BLaER1 (cell line): ENCODE data around the gene DUS1L.
A peak's percentile ranks its signal among the peaks of the same experiment; 100 is the strongest.

Source experiments
- H3K27ac ChIP-seq: shearing (Covaris generic); formaldehyde crosslinking; 2 replicates; pipeline ENCODE4 v1.8.1; 2022
- H3K27me3 ChIP-seq: shearing (Covaris generic); formaldehyde crosslinking; 2 replicates; pipeline ENCODE4 v1.8.1; 2022
- H3K36me3 ChIP-seq: shearing (Covaris generic); formaldehyde crosslinking; 2 replicates; pipeline ENCODE4 v1.8.1; 2022
- H3K4me1 ChIP-seq: shearing (Covaris generic); formaldehyde crosslinking; 2 replicates; pipeline ENCODE4 v1.8.1; 2022
- H3K4me2 ChIP-seq: shearing (Covaris generic); formaldehyde crosslinking; 2 replicates; pipeline ENCODE4 v1.8.1; 2022
- H3K4me3 ChIP-seq: shearing (Covaris generic); formaldehyde crosslinking; 2 replicates; pipeline ENCODE4 v1.8.1; 2022
- H3K9ac ChIP-seq: shearing (Covaris generic); formaldehyde crosslinking; 2 replicates; pipeline ENCODE4 v1.8.1; 2022
- H3K9me3 ChIP-seq: shearing (Covaris generic); formaldehyde crosslinking; 2 replicates; pipeline ENCODE4 v1.8.1; 2022
- H4K20me1 ChIP-seq: shearing (Covaris generic); formaldehyde crosslinking; 2 replicates; pipeline ENCODE4 v1.8.1; 2022
- Cebpa-rat ChIP-seq: shearing (Covaris generic); IDR thresholded peaks from 2 replicates; pipeline ENCODE4 v1.8.1; 2022

DUS1L gene

DNA sequence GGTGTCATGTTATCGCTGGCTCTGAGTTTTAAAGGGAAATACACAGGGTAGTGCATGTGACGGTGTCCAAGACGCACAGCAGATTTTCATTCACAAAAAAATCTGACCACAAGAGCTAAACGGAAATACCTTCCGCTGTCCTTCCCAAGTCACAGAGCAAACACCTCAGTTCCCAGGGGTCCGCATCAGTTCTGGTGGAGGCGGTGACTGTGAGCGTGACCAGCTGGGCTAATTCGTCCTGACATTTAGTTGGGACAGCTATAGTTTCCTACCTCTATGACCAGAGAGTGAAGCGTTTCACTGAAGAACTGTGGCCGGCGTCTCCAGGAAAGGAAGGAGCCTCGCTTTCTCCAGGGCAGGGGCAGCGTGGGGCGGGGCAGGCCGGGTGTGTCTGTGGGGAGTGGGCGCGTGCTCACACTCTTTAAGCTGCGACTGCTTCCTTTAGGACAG lies 42.9 kb upstream of the DUS1L start:
- 0 out of 2 replicates have a peak overlapping the region, but pooled peaks have one; percentile 14 for H3K9ac ChIP-seq
- peak overlapping the region; percentile 80 for H3K4me2 ChIP-seq
- H4K20me1 ChIP-seq, result no peaks in the 10 kb centered on the region
- H3K36me3 ChIP-seq, result peaks cover 6% of the 10 kb centered on the region; the same call in 1 of the 2 replicates
- H3K9me3 ChIP-seq, result no peaks in the 10 kb centered on the region
- peaks cover 58% of the 10 kb centered on the region for H3K4me1 ChIP-seq
- TF ChIP-seq Cebpa-rat, result no peak
- no peaks in the 10 kb centered on the region for H3K27me3 ChIP-seq
- 0 out of 2 replicates have a peak overlapping the region, but pooled peaks have one; percentile 7 for H3K27ac ChIP-seq
- H3K4me3 ChIP-seq, result no peak overlapping the region

DNA sequence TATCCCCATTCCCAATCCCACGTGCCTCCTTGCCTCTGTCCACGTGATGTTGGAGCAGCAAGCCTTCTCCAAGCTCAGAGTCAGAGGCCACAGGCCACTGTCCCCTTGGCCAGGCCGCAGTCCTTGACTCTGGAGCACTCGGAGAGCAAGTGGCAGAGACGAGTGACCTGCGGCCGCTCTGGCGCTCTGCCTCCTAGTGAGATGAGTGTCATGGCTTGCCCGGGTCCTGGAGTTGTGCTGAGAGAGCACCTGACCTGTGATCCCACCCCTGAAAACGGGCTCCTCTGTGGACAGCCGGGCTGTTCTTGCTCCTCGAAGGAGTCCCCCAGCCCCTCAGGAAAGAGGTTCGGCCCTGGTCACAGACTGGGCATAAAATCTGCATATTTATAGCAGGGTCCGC lies 42.4 kb upstream of the DUS1L start:
- H3K4me1 ChIP-seq, result peaks cover 60% of the 10 kb centered on the region
- no peaks in the 10 kb centered on the region for H3K9me3 ChIP-seq
- H3K4me3 ChIP-seq, result no peak overlapping the region
- H3K4me2 ChIP-seq, result peak overlapping the region; percentile 80
- 0 out of 2 replicates have a peak overlapping the region, but pooled peaks have one; percentile 14 for H3K9ac ChIP-seq
- H3K36me3 ChIP-seq, result peaks cover 6% of the 10 kb centered on the region; the same call in 1 of the 2 replicates
- H3K27me3 ChIP-seq, result no peaks in the 10 kb centered on the region
- no peaks in the 10 kb centered on the region for H4K20me1 ChIP-seq
- no peak for TF ChIP-seq Cebpa-rat
- H3K27ac ChIP-seq, result 0 out of 2 replicates have a peak overlapping the region, but pooled peaks have one; percentile 78

DNA sequence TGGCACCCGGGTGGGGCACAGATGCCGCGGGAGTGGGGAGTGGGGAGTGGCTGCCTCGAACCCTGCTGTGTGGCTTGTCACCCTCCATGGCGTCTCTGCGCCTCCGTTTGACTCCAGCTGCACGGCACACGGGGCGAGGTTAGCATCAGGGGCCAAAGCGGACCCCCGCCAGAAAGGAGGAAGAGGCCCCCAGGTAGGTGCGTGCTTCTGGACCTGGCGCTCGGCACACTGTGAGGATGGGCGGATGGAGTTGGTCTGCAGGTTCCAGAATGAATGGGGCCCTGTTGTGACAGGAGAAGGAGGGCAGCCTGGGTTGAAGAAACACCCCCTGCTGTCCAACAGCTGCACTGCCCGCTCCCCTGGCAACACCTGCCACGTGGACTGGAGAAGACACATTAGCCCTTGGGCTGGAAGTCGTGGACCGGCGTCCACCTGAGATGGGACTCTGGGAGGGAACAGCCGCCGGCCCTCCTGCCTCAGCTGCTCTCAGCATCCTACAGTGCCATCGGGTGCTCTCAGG lies 41.8 kb upstream of the DUS1L start:
- Histone ChIP-seq H3K27ac (peak overlapping the region; percentile 78), H3K27me3 (no peaks in the 10 kb centered on the region), H3K4me1 (peaks cover 60% of the 10 kb centered on the region), H4K20me1 (no peaks in the 10 kb centered on the region), H3K4me2 (peak overlapping the region; percentile 80), H3K4me3 (peak overlapping the region; percentile 55; the same call in 1 of the 2 replicates), H3K9ac (peak overlapping the region; percentile 75), H3K9me3 (no peaks in the 10 kb centered on the region), H3K36me3 (peaks cover 4% of the 10 kb centered on the region; the same call in 1 of the 2 replicates)
- no peak for TF ChIP-seq Cebpa-rat

DNA sequence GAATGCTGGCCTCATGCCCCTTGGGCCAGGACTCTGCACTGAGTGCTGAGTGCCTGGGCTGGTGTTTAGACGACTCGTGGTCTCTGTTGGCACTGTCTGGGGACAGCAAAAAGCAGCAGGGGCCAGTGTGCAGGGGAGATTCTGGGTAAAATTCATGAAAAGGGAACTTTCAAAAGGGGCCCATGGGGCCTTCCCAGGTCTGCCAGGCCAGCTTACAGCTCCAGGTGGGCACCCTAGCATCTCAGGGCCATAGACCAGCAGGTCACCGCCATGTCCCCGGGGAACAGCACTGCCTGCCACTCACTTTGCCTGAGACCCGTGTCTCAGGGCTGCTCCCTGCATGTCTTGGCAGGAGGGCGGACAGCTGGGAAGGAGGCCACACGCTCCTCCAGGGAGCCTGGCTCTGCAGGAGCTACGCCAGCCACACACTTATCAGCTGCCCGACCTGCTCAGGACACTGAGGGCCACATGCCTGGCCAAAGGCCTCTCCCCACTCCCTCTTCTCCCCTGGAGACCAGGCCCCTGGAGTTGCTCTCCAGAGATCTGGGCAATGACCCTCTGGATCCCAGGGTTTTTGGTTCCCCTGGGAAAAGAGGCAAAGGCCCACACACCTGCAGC lies 41.2 kb upstream of the DUS1L start:
- H3K27ac ChIP-seq, result peak overlapping the region; percentile 78
- H3K4me2 ChIP-seq, result peak overlapping the region; percentile 80
- H4K20me1 ChIP-seq, result no peaks in the 10 kb centered on the region
- H3K4me3 ChIP-seq, result peak overlapping the region; percentile 55
- no peaks in the 10 kb centered on the region for H3K27me3 ChIP-seq
- peaks cover 65% of the 10 kb centered on the region for H3K4me1 ChIP-seq
- no peaks in the 10 kb centered on the region for H3K36me3 ChIP-seq
- TF ChIP-seq Cebpa-rat, result no peak
- H3K9ac ChIP-seq, result peak overlapping the region; percentile 75
- no peaks in the 10 kb centered on the region for H3K9me3 ChIP-seq

DNA sequence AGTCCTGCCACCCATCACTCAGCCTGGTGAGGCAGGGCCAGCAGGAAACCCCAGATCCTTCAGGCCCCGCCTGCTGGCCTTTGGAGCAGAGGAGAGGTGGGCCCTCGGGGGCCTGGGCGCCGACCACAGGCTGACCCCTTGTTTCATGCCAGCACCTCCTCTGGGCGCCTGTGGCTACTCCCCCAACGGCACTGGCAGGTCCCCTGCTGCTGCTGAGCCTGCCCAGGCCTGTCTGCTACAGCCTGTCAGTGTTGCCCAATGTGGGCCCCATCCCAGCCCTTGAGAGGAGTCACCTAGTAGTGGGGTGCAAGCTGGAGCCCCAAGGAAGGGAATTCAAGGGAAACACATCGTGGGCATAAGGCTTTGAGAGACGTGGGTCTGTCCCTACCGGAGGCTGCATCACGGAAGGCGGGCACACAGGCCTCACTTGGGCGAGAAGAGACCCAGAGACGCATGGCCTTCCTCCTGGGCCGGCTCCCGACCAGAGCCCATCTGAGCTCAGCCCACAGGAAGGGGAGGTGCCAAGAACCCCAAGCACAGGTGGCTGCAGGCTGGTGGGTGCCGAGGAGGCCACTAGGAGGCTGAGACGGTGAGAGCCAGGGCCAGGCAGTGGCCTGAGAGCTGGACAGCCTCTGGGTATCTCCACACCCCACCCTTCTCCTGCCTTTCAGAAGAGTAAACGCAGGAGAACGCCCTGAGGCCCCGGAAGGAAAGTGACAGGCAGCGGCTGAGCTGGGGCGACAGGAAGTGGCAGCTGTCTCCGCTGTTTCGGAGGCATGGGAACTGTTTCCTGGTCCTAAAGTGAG lies 40.5 kb upstream of the DUS1L start:
- no peaks in the 10 kb centered on the region for H4K20me1 ChIP-seq
- peak overlapping the region; percentile 78 for H3K27ac ChIP-seq
- peak overlapping the region; percentile 55 for H3K4me3 ChIP-seq

DNA sequence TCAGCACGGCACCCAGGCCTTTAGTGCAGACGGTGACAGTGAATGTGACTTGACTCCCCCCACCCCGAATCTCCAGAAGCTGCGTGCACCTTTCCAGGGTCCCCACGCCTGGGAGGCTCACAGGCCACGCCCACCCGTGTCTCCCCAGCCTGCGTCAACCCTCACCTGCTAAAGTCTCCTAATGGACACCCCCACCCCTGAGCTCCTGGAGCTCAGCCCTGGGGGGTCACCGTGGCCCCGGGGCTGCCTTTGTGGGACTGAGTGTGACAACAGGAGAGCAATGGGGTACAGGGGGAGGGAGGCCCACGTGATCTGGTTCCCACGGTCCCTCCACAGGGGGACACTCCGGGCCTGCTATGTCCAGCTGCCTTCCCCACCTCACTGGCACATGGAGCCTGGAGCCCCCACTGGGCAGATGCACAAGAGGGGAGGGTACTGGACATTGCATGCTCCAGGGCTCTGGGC lies 39.8 kb upstream of the DUS1L start:
- no peak for TF ChIP-seq Cebpa-rat
- H3K4me3 ChIP-seq, result peak overlapping the region; percentile 55
- no peaks in the 10 kb centered on the region for H4K20me1 ChIP-seq
- H3K27ac ChIP-seq, result peak overlapping the region; percentile 78
- H3K27me3 ChIP-seq, result no peaks in the 10 kb centered on the region
- peak overlapping the region; percentile 75 for H3K9ac ChIP-seq
- no peaks in the 10 kb centered on the region for H3K9me3 ChIP-seq
- H3K4me1 ChIP-seq, result peaks cover 79% of the 10 kb centered on the region
- H3K4me2 ChIP-seq, result peak overlapping the region; percentile 80
- no peaks in the 10 kb centered on the region for H3K36me3 ChIP-seq

More for the DNA sequence above, 40.5 kb upstream of the DUS1L start:
- Histone ChIP-seq H3K9me3 (no peaks in the 10 kb centered on the region), H3K4me1 (peaks cover 72% of the 10 kb centered on the region), H3K4me2 (peak overlapping the region; percentile 80), H3K27me3 (no peaks in the 10 kb centered on the region), H3K36me3 (no peaks in the 10 kb centered on the region), H3K9ac (peak overlapping the region; percentile 75)
- TF ChIP-seq Cebpa-rat, result no peak

DNA sequence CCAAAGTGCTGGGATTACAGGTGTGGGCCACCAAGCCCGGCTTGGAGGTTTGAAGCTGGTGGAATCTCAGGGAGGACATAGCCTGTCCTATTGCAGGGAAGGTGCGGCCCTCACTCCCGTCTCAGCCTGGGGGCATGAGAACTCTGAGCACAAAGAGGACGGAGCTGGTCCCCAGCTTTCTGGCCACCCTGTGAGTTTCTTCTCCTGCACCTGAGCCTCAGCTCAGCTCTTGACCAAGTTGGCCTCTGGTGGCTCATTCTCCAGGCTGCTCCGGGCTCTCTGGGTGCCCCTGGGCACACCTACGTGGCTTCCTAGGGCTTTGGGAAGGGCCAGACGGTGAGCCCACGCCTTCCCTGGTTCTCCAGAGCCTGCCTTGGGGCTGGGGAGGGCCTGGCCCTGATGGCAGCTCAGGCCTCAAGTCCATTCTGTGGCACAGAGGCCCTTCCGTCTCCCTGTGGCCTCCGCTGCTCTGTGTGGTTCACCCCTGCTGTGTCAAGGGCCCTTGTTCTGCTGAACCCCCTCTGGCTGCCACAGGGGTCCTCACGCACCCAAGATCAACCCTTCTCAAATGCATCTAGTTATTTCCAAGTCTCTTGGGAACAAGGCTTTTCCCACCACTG lies 39.3 kb upstream of the DUS1L start:
- Histone ChIP-seq H3K36me3 (no peaks in the 10 kb centered on the region), H3K27ac (peak overlapping the region; percentile 78), H3K4me2 (peak overlapping the region; percentile 80), H3K4me3 (no peak overlapping the region; the same call in 1 of the 2 replicates), H3K27me3 (no peaks in the 10 kb centered on the region), H3K9me3 (no peaks in the 10 kb centered on the region), H3K4me1 (peaks cover 84% of the 10 kb centered on the region), H3K9ac (peak overlapping the region; percentile 75), H4K20me1 (no peaks in the 10 kb centered on the region)
- no peak for TF ChIP-seq Cebpa-rat

DNA sequence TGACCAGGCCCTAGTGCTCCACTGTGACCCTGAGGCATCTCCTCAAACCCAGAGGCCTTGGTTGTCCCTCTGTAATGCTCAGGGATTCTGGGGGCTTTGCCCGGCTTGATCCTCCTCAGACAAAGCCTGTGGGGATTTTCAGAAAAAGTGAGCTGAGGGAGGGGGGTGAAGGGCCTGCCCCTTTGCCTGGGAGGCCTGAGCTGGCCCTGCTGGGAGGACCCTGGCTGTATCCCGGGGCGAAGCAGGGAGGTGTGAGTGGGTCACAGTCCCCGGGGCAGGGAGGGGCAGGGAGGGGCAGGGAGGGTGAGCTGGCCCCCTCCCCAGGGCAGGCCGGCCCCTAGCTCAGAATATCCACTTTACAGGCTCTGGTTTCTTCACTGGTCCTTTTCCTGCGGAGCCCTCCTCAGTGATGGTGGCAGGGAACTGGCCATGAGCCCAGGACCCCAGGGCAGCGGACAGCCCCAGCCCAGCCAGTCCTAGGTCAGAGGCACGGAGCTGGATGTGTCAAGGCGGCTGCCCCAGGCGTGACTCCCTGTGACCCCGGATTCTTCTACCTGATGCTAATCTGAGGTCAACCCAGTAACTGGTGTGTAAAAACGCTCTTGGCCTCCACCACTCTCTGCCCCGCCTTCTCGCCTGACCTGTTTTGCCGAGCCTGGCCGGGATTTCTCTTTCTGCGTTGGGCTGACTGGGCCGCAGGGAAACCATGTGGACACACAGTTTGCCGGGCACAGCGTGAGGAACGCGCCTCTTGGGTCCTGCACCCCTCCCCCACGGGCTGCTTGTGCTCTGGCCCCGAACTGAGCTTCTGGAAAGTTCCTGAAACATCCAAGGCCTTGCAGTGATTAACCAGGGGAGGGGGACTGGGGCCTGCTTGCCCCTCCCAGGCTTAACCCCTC lies 38.2 kb upstream of the DUS1L start:
- Histone ChIP-seq H3K27ac (peak overlapping the region; percentile 40), H3K36me3 (no peaks in the 10 kb centered on the region), H4K20me1 (no peaks in the 10 kb centered on the region), H3K4me1 (peaks cover 88% of the 10 kb centered on the region), H3K4me3 (no peak overlapping the region), H3K9ac (no peak overlapping the region), H3K9me3 (no peaks in the 10 kb centered on the region), H3K4me2 (peak overlapping the region; percentile 12; the same call in 1 of the 2 replicates), H3K27me3 (no peaks in the 10 kb centered on the region)
- TF ChIP-seq Cebpa-rat, result no peak
